Nephron (organoid): ENCODE data around the gene KCNK15.

ENCODE experiments used
- H3K27ac Mint-ChIP-seq, 3 experiments: 2 replicates each; pipeline ENCODE4 v1.8.0; 2020; ENCODE audit warnings: mixed read lengths in 3 of 3, mild to moderate bottlenecking in 2 of 3, moderate library complexity in 1 of 3
- H3K27me3 Mint-ChIP-seq: 2 replicates; pipeline ENCODE4 v1.8.0; 2021; ENCODE audit warnings: low read depth, mild to moderate bottlenecking, moderate library complexity, mixed read lengths
- H3K36me3 Mint-ChIP-seq: 2 replicates; pipeline ENCODE4 v1.8.0; 2020; ENCODE audit warnings: low read depth, mixed read lengths
- H3K4me1 Mint-ChIP-seq: 2 replicates; pipeline ENCODE4 v1.8.0; 2020; ENCODE audit warnings: mixed read lengths
- H3K4me3 Mint-ChIP-seq, 3 experiments: 2 replicates each; pipeline ENCODE4 v1.8.0; 2020; ENCODE audit warnings: mild to moderate bottlenecking in 3 of 3, mixed read lengths in 3 of 3, moderate library complexity in 2 of 3
- H3K9me3 Mint-ChIP-seq: 2 replicates; pipeline ENCODE4 v1.8.0; 2020; ENCODE audit warnings: mixed read lengths
- CTCF ChIP-seq, 3 experiments: fragments of 200-600 bp; sonication (generic); IDR thresholded peaks; one replicate each; pipeline ENCODE4 v1.5.0; 2021; ENCODE audit warnings: antibody characterized with exemption in 3 of 3; ENCODE audit not compliant: unreplicated experiment in 3 of 3

Gene KCNK15

GRCh38 chr20:44711237-44711636, 34.4 kb upstream of the KCNK15 start:
- H3K4me1 Mint-ChIP-seq = peaks cover 4% of the 10 kb centered on the region
- no peak overlapping the region for H3K27ac Mint-ChIP-seq
- TF ChIP-seq CTCF (IDR thresholded peaks at IDR 0.05; ENCODE audit: unreplicated experiment in 3 of 3) = no peak
- H3K27me3 Mint-ChIP-seq = peaks cover 6% of the 10 kb centered on the region
- H3K4me3 Mint-ChIP-seq = no peak overlapping the region
- H3K36me3 Mint-ChIP-seq = no peaks in the 10 kb centered on the region
- no peaks in the 10 kb centered on the region for H3K9me3 Mint-ChIP-seq

GRCh38 chr20:44714102-44714700, 31.5 kb upstream of the KCNK15 start:
- H3K4me3 Mint-ChIP-seq = no peak overlapping the region
- H3K27ac Mint-ChIP-seq = no peak overlapping the region
- H3K4me1 Mint-ChIP-seq = no peaks in the 10 kb centered on the region
- TF ChIP-seq CTCF (IDR thresholded peaks at IDR 0.05; ENCODE audit: unreplicated experiment in 3 of 3) = no peak
- peaks cover 11% of the 10 kb centered on the region for H3K27me3 Mint-ChIP-seq
- no peaks in the 10 kb centered on the region for H3K36me3 Mint-ChIP-seq
- no peaks in the 10 kb centered on the region for H3K9me3 Mint-ChIP-seq

- no peaks in the 10 kb centered on the region for H3K36me3 Mint-ChIP-seq
- no peak within 1 kb of the TSS for H3K27ac Mint-ChIP-seq
- H3K4me1 Mint-ChIP-seq = no peaks in the 10 kb centered on the region
- TF ChIP-seq CTCF (IDR thresholded peaks at IDR 0.05; ENCODE audit: unreplicated experiment in 3 of 3) = no peak
- H3K4me3 Mint-ChIP-seq = no peak within 1 kb of the TSS
- peaks cover 11% of the 10 kb centered on the region for H3K27me3 Mint-ChIP-seq
- H3K9me3 Mint-ChIP-seq = no peaks in the 10 kb centered on the region
These were observed 30.8 kb upstream of the KCNK15 start, which contains the start of gene CCN5 for GRCh38 chr20:44714701-44715498. TSS of gene CCN5 (plus strand) at chr20:44715369. CDS start at chr20:44715391, 22 bp downstream.

DNA sequence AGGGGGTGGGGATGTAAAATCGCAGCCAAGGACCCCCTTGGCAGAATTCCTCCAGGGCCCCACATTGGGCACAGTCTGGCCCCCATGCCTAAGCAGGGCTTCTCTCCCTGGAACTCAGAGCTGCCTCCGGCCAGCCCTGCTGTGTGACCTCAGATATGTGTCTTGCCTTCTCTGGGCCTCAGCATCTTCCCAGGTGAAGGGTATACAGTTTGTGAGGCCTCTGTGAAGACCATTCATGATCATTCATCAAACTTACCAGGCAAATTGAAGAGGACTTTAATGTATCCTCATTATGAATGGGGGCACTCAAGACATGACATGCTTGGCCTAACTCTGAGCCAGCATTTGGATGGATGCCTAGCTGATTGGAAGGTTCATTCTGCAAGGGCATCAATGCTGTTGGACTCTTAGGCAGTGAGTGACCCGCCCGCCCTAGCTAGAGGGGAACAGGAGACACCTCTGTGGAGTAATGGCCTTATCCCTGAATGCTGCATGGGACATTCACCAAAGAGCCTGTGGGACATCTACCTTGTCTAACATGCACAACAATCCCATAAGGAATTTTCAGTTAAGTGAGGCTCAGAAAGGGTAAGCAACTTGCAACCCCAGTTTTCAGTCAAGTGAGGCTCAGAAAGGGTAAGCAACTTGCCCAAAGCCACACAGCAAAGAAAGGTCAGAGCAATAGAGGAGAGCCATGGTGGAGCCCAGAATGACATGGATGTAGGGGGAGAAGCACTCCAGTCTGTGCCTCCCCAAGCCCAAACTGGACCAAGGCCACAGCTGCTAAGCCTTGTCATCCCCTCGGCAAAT, 30.0 kb upstream of the KCNK15 start:
- no peak overlapping the region for H3K27ac Mint-ChIP-seq
- peaks cover 11% of the 10 kb centered on the region for H3K27me3 Mint-ChIP-seq
- TF ChIP-seq CTCF (IDR thresholded peaks at IDR 0.05; ENCODE audit: unreplicated experiment in 3 of 3) = no peak
- no peaks in the 10 kb centered on the region for H3K36me3 Mint-ChIP-seq
- H3K9me3 Mint-ChIP-seq = no peaks in the 10 kb centered on the region
- no peak overlapping the region for H3K4me3 Mint-ChIP-seq
- H3K4me1 Mint-ChIP-seq = no peaks in the 10 kb centered on the region

GRCh38 chr20:44716309-44717106, 29.2 kb upstream of the KCNK15 start:
- Mint-ChIP-seq H3K4me1 (no peaks in the 10 kb centered on the region), H3K4me3 (no peak overlapping the region), H3K27ac (no peak overlapping the region), H3K27me3 (peaks cover 11% of the 10 kb centered on the region), H3K9me3 (no peaks in the 10 kb centered on the region), H3K36me3 (no peaks in the 10 kb centered on the region)
- TF ChIP-seq CTCF (IDR thresholded peaks at IDR 0.05; ENCODE audit: unreplicated experiment in 3 of 3) = no peak
